Measurements from ENCODE around the gene DEPP1. TPM values are rescaled to one million over a fixed set of nuclear protein-coding genes. Genes with fewer than 3 reads are reported as not detected.

DEPP1 gene
- total RNA-seq, 1 experiment from 2014 or later: 44.2 TPM

- no peak for DNase-seq (ENCODE audit: low spot score)
Observed at GRCh38 chr10:44955413-44956070, 23.1 kb downstream of the DEPP1 start.

DNA sequence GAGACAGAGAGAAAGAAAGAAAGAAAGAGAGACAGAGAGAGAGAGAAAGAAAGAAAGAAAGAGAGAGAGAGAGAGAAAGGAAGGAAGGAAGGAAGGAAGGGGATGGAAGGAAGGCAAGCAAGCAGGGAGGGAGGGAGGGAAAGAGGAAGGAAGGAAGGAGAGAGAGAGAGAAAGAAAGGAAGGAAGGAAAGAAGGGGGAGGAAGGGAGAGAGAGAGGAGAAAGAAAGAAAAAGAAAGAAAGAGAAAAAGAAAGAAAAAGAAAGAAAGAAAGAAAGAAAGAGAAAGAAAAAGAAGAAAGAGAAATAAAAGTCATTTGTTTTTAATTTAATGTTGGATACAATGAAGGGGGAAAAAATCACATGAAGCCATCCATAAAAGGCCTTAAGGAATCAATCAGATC, 23.6 kb downstream of the DEPP1 start:
- DNase-seq (ENCODE audit: low spot score): no peak

GRCh38 chr10:44954042-44954441, 24.6 kb downstream of the DEPP1 start:
- no peak for DNase-seq (ENCODE audit: low spot score)

GRCh38 chr10:44952779-44953231, 25.8 kb downstream of the DEPP1 start:
- no peak for DNase-seq (ENCODE audit: low spot score)

GRCh38 chr10:44951576-44952226, 26.9 kb downstream of the DEPP1 start:
- DNase-seq (ENCODE audit: low spot score): no peak

GRCh38 chr10:44950326-44951225, 28.0 kb downstream of the DEPP1 start:
- DNase-seq (ENCODE audit: low spot score): no peak

DNA sequence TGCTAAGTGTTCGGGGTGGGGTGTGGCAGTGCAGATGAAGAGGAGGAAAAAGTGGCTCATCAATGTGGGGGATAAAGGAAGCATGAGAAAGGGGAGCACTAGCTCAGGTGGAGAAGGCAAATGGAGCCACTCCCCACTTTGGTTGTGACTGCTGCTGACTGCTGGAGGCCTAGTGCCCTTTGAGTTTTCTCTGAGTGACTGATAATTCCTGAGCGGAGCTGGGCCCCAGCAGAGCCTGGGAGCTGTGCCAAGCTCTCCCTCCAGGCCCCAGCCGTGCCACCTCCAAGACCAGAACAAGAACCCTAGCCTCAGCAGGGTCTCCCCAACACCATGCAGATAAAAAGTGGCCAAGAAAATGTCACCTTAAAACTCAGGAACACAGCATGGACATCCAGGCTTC, 28.7 kb downstream of the DEPP1 start:
- DNase-seq (ENCODE audit: low spot score): no peak

DNA sequence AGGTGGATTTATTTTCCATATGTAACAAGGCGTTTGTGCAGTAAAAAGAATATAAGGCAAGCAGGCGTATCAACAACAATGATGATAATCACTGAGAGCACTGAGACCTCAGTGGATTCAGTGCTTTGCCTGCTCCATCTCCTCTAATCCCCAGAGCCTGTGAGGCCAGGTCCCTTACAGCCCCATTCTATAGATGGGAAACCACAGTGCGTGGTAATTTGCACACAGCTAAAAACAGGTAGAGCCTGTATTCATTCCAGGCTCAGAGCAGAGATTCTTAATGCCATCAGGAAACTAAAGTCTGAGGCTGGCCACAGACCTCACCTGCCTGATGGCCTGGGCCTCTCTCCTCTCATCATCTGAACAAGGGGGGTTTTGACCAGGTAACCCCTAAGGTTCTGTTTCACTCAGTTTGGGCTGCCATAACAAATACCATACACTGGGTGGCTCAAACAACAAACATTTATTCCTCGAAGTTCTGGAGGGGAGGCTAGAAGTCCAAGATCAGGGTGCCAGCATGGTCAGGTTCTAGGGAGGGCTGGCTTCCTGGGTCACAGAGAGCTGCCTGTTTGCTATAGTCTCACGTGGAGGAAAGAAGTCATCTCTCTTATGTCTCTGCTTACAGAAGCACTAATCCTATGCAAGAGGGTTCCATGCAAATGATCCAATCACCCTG, 29.3 kb downstream of the DEPP1 start:
- no peak for DNase-seq (ENCODE audit: low spot score)

DNA sequence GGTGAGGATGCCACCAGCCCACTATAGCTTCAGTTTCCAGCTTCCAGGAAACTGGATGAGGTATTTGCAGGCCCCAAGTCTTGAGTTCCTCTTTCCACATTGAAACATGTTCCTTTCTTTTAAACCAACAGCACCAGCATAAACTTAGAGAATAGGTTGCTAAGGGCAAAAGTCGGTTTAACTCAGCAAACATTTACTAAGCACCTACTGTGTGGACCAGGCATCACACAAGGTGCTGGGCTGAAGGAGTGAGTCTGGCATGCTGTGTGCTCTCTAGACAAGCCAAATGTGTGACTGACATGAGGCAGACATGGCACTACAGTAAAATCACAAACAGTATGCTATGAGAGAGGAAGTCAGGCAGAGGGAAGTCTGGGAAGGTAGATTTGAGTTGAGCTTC, 30.0 kb downstream of the DEPP1 start:
- DNase-seq (ENCODE audit: low spot score): no peak

DNA sequence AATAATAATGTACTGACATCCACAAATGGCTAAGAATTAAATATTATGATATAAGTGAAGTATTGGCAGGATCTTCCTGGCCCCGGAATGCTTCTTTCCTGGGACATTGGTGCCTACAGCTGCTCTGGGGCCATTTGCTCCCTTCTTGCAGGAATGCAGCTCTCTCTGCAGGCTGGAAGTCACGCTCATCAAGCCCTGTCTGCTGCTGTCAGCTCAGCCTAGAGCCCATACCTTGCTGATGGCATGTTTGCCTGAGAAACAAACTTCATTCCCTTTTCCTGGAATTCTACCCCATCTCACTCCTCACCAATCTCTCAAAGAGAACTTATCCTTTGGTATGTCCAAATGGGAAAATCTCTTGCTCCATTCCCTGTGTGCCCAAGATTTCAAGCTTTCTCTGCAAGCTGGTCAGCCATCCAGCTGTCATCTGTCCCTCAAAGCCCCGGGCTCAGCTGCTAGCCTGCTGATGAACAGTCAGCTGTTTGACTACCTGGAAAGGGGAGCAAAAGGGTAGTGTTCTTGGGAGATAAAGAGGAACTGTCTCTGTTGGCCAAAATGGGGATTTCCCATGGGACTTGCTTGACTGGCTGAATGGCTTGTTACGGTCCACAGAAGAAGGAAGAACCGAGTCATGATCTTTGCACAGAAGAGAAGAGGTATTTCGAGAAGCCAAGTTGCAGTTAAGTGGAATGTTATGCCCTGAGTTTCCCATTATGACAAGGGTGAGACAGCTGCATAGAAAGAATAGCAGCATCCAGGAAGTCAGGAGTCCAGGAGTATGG, 31.0 kb downstream of the DEPP1 start:
- DNase-seq (ENCODE audit: low spot score): no peak

GRCh38 chr10:44946205-44946604, 32.4 kb downstream of the DEPP1 start:
- no peak for DNase-seq (ENCODE audit: low spot score)

- DNase-seq (ENCODE audit: low spot score): no peak
Observed at GRCh38 chr10:44944354-44944753, 34.3 kb downstream of the DEPP1 start.

- DNase-seq (ENCODE audit: low spot score): no peak
Observed at GRCh38 chr10:44939691-44940401, 38.8 kb downstream of the DEPP1 start.

- no peak for DNase-seq (ENCODE audit: low spot score)
Observed at GRCh38 chr10:44938956-44939355, 39.7 kb downstream of the DEPP1 start.

GRCh38 chr10:44937196-44938005, 41.2 kb downstream of the DEPP1 start:
- DNase-seq (ENCODE audit: low spot score): no peak

DNA sequence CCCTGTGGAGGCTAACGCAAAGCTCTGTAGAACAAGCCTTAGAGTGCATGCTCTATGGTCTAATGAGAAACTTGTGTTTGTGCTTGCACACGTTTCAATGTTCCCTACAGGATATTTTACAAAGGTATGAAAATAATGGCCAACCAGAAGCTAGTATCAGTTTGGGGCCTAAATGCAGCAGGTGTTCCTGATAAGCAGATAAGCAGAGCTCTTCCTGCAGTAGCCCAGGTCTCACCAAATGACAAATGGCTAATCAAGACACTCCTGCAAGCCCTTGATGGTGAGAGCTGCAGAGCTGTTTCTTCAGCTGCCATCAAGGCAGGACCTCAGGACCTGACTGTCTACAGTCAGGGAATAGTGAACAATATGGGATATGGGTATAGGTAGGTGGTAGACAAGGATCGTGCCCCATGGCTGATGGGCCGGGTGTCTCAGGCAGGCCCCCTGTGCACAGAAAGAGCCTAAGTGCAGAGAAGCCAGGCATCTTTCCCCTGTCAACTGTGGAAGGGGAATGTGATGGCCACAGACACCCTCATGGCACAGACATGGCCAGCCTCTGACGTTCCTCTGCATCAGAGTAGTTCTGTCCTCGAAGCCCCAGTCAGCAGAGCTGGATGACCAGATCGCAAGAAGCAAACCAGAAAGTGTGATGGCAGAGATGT, 42.2 kb downstream of the DEPP1 start:
- DNase-seq (ENCODE audit: low spot score): no peak

GRCh38 chr10:44935966-44936295, 42.7 kb downstream of the DEPP1 start:
- no peak for DNase-seq (ENCODE audit: low spot score)

GRCh38 chr10:44935201-44935965, 43.2 kb downstream of the DEPP1 start:
- peak; percentile 72 for DNase-seq (ENCODE audit: low spot score)
